Spleen (tissue), 11 donors: ENCODE data around the gene FANCM. TPM values are rescaled to one million over a fixed set of nuclear protein-coding genes. Genes with fewer than 3 reads are reported as not detected.

Experiments
- DNase-seq: peaks from one replicate; pipeline ENCODE4 v3.0.0-alpha.2; 2020
- H3K27ac ChIP-seq, 8 donors: fragments of 200-600 bp; sonication (generic) in 7 of 8; 1 replicate in 4 of 8; 2 replicates in 4 of 8; pipeline versions ENCODE4 v1.5.0 to v1.8.0; 2016 to 2021; ENCODE audit warnings: inconsistent platforms in 4 of 8, mild to moderate bottlenecking in 4 of 8, moderate library complexity in 1 of 8
- H3K27me3 ChIP-seq, 7 donors: fragments of 200-600 bp; sonication (generic) in 6 of 7; replicated peaks in 1 of 7; 1 replicate in 4 of 7; 2 replicates in 3 of 7; pipeline versions ENCODE4 v1.5.0 to v1.8.0; 2016 to 2021; ENCODE audit warnings: inconsistent platforms in 3 of 7, mild to moderate bottlenecking in 1 of 7
- H3K36me3 ChIP-seq, 6 donors: fragments of 200-600 bp; sonication (generic) in 5 of 6; 1 replicate in 4 of 6; 2 replicates in 2 of 6; pipeline versions ENCODE4 v1.5.0 to v1.8.0; 2016 to 2021; ENCODE audit warnings: inconsistent platforms in 2 of 6
- H3K4me1 ChIP-seq, 6 donors: fragments of 200-600 bp; sonication (generic) in 5 of 6; 1 replicate in 3 of 6; 2 replicates in 3 of 6; pipeline versions ENCODE4 v1.5.0 to v1.8.0; 2016 to 2021; ENCODE audit warnings: inconsistent platforms in 3 of 6
- H3K4me3 ChIP-seq, 8 donors: fragments of 200-600 bp; sonication (generic) in 7 of 8; 1 replicate in 4 of 8; 2 replicates in 4 of 8; pipeline versions ENCODE4 v1.5.0 to v1.8.0; 2016 to 2021; ENCODE audit warnings: inconsistent platforms in 4 of 8, mild to moderate bottlenecking in 4 of 8, moderate library complexity in 2 of 8
- H3K9me3 ChIP-seq, 8 donors: fragments of 200-600 bp; sonication (generic) in 7 of 8; 1 replicate in 4 of 8; 2 replicates in 4 of 8; pipeline versions ENCODE4 v1.5.0 to v1.8.0; 2016 to 2021; ENCODE audit warnings: inconsistent platforms in 4 of 8
- POLR2A ChIP-seq, 3 donors: fragments of 450-650 bp; IDR thresholded peaks; one replicate each; pipeline ENCODE4 v1.5.1; 2017; ENCODE audit warnings: antibody characterized with exemption in 3 of 3, mild to moderate bottlenecking in 1 of 3
- POLR2AphosphoS5 ChIP-seq, 3 donors: sonication (generic); formaldehyde crosslinking; IDR thresholded peaks; one replicate each; pipeline ENCODE4 v1.5.1; 2017; ENCODE audit warnings: antibody characterized with exemption in 3 of 3
- WGBS, 5 donors: extraction: QIAGEN DNeasy Blood & Tissue Kit in 3 of 5; methylation state at CpG; one replicate each; pipeline versions ENCODE4 v1.1.5 to v1.1.7; 2013 to 2018; 5-methylcytosine and 5-hydroxymethylcytosine counted together
- intact Hi-C: fragments of 100-400 bp; cut with DNase I; formaldehyde crosslinking; loops from one replicate; pipeline ENCODE4 v1.15.0; 2023; ENCODE audit warnings: low total_unique reads
- polyA plus RNA-seq, 3 donors: library from polyadenylated mRNA; stranded (reverse); fragments of 200-250 nt; gene quantifications; one replicate each; pipeline ENCODE4 v1.2.1, GENCODE V29; 2013
- total RNA-seq, 7 donors: library from RNA; depleted of rRNA in 3 of 7; stranded (reverse); fragments of >200 nt in 3 of 7; fragmentation: NEBNext Ultra II Directional in 4 of 7; extraction: Animal tissue kit (Norgen Biotek cat#: 25700) in 4 of 7; gene quantifications; one replicate each; pipeline versions ENCODE4 v1.1.0 to v1.2.1, GENCODE V29; 2016 to 2021
- TF ChIP-seq, protein P1 (sequence below), 11 experiments: fragments of 200-600 bp in 7 of 11; fragments of 450-650 bp in 4 of 11; sonication (generic) in 4 of 11; IDR thresholded peaks in 8 of 11; conservative IDR thresholded peaks in 3 of 11; 1 replicate in 7 of 11; 2 replicates in 4 of 11; pipeline versions ENCODE4 v1.4.0 to v1.8.0; 2016 to 2021; ENCODE audit warnings: antibody characterized with exemption in 11 of 11, inconsistent platforms in 4 of 11, mild to moderate bottlenecking in 1 of 11
- donor health status: healthy with polysubstance abuse.
- donor health status: DM: no; HTN: no; CAD: no; lungs with moderate emphysema.
- donor health status: DM: no; HTN: no; CAD: no.
- donor health status: Bipolar disorder and iron deficiency.
- donor health status: healthy.
- donor health status: DM: no; HTN: no; CAD: no.
- donor health status: DM: yes; HTN: yes; CAD: no.

The FANCM gene
- total and polyA plus RNA-seq, 10 donors: 3.1 to 23.8 (median 10.0) TPM

DNA sequence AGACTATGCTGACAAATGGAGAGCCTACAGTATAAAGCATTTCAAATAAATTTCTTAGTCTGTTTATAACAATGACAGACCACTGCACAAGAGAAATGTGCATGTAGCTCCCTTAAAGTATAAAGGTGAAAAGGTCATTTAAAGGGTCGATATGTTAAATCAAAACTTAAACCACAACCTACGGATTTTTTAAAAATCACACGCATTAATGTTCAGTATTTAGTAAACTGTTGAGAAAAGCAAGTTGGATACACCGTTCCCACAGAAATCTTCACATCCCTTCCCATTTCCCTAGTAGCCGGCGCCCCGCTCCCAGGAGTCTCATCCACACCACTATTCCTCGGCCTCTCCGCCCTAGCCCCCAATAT is 2.1 kb upstream of the FANCM start:
- TF ChIP-seq, protein P1, sequence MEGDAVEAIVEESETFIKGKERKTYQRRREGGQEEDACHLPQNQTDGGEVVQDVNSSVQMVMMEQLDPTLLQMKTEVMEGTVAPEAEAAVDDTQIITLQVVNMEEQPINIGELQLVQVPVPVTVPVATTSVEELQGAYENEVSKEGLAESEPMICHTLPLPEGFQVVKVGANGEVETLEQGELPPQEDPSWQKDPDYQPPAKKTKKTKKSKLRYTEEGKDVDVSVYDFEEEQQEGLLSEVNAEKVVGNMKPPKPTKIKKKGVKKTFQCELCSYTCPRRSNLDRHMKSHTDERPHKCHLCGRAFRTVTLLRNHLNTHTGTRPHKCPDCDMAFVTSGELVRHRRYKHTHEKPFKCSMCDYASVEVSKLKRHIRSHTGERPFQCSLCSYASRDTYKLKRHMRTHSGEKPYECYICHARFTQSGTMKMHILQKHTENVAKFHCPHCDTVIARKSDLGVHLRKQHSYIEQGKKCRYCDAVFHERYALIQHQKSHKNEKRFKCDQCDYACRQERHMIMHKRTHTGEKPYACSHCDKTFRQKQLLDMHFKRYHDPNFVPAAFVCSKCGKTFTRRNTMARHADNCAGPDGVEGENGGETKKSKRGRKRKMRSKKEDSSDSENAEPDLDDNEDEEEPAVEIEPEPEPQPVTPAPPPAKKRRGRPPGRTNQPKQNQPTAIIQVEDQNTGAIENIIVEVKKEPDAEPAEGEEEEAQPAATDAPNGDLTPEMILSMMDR (IDR thresholded peaks at IDR 0.05 in 8 of 11, conservative IDR thresholded peaks at IDR 0.05 in 3 of 11): no peak
- TF ChIP-seq POLR2A (IDR thresholded peaks at IDR 0.05): no peak
- TF ChIP-seq POLR2AphosphoS5 (IDR thresholded peaks at IDR 0.05): no peak
- Histone ChIP-seq H3K4me1 (peaks cover 24 to 74% (median 46%) of the 10 kb centered on the region in 6 donors), H3K36me3 (peaks cover 0 to 13% (median 2%) of the 10 kb centered on the region in 6 donors), H3K27me3 (no peaks in the 10 kb centered on the region), H3K9me3 (no peaks in the 10 kb centered on the region), H3K27ac (peak overlapping the region; percentile 89 to 94 (median 92)), H3K4me3 (peak overlapping the region; percentile 51 to 98 (median 92))
- intact Hi-C loops: loop anchor here (5.0 kb wide), 1 partner anchor 119 kb away; the partner anchor contains the start of gene MIS18BP1
- DNase-seq: no peak
- WGBS, 5 donors: 0 to 2% (median 1%) methylated on average over 9 of the region's 9 CpGs

DNA sequence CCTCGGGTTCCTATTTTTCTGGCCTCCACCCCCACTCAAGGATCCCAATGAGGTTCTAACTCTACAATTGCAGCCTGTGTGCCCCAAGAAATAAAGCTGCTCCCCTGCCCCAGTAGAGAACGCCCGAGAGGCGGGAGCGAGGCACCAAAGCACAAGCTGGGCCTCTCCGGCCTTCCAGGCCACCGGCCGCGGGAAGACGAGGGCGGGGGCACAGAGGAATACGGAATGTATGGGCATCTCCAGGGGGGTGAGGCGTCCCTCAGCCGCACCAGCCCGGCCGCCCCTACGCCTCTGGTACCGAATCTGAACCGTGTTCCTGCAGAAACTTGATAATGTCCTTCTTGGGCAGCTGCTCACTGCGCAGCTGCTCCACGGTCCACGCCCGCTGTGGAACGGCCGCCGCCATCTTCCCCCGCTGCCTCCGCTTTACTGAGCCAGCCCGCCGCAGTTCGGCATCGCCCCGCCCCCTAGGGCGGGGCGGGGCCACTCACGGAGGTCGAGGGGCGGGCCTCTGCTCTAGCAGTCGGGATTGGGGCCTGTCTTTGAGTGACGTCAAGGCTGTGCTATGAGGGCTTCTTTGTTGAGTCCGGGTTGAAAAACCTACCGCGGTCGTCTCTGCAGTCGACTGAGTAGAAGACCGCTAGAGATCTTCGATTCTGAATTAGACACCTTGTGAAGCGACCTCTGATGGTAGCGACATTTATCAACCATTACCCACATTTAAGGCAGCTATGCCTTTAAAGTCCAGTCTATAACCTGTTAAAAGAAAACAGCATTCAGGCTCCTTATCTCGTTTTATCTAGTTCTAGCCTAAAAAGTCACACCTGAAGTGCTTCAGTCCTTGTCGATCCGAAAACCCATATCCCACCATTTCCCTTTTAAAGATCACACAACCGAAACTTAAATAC is 1.4 kb upstream of the FANCM start, which contains the start of gene FKBP3:
FKBP3 (minus strand) TSS at position 431 of the 908 bp plus-strand sequence; CDS start at position 406, 25 bp downstream.
- DNase-seq: peak; percentile 98
- Histone ChIP-seq H3K4me3 (peak within 1 kb of the TSS; percentile 51 to 98 (median 92)), H3K27me3 (no peaks in the 10 kb centered on the region), H3K9me3 (no peaks in the 10 kb centered on the region), H3K4me1 (peaks cover 24 to 78% (median 47%) of the 10 kb centered on the region in 6 donors), H3K27ac (peak within 1 kb of the TSS; percentile 89 to 94 (median 92)), H3K36me3 (peaks cover 0 to 7% (median under 1%) of the 10 kb centered on the region in 6 donors)
- TF ChIP-seq, protein P1 (IDR thresholded peaks at IDR 0.05 in 8 of 11, conservative IDR thresholded peaks at IDR 0.05 in 3 of 11): peak in 6 of 11 experiments; percentile 0 to 33 (median 18)
- TF ChIP-seq POLR2AphosphoS5 (IDR thresholded peaks at IDR 0.05): peak; percentile 96 to 97 (median 96)
- peak in 2 of 3 donors; percentile 74 to 82 for TF ChIP-seq POLR2A (IDR thresholded peaks at IDR 0.05)
- 0 to 1% (median 1%) methylated on average over 37 to 53 of the region's 53 CpGs for WGBS, 5 donors
- intact Hi-C loops: loop anchor here (5.0 kb wide), 1 partner anchor 118 kb away; the partner anchor contains the start of gene MIS18BP1

GRCh38 chr14:45135156-45135555 is 574 bp upstream of the FANCM start:
- intact Hi-C loops: no loop called here
- no peaks in the 10 kb centered on the region for H3K36me3 ChIP-seq
- H3K27me3 ChIP-seq: no peaks in the 10 kb centered on the region
- H3K4me1 ChIP-seq: peaks cover 24 to 73% (median 47%) of the 10 kb centered on the region in 6 donors
- DNase-seq: no peak
- TF ChIP-seq POLR2AphosphoS5 (IDR thresholded peaks at IDR 0.05): no peak
- TF ChIP-seq POLR2A (IDR thresholded peaks at IDR 0.05): no peak
- TF ChIP-seq, protein P1 (IDR thresholded peaks at IDR 0.05 in 8 of 11, conservative IDR thresholded peaks at IDR 0.05 in 3 of 11): no peak
- 0 to 2% (median 1%) methylated on average over 7 of the region's 7 CpGs for WGBS, 5 donors
- H3K9me3 ChIP-seq: no peaks in the 10 kb centered on the region
- peak overlapping the region; percentile 51 to 98 (median 92) for H3K4me3 ChIP-seq
- H3K27ac ChIP-seq: peak overlapping the region; percentile 89 to 94 (median 92)

GRCh38 chr14:45136399-45136798 is 669 bp downstream of the FANCM start:
- Histone ChIP-seq H3K9me3 (no peaks in the 10 kb centered on the region), H3K4me3 (peak overlapping the region; percentile 51 to 98 (median 92)), H3K27ac (peak overlapping the region in 4 of 8 donors; percentile 91 to 94 (median 93)), H3K4me1 (peaks cover 24 to 62% (median 42%) of the 10 kb centered on the region in 6 donors), H3K36me3 (no peaks in the 10 kb centered on the region), H3K27me3 (no peaks in the 10 kb centered on the region)
- TF ChIP-seq POLR2A (IDR thresholded peaks at IDR 0.05) (no peak), POLR2AphosphoS5 (IDR thresholded peaks at IDR 0.05) (no peak)
- TF ChIP-seq, protein P1 (IDR thresholded peaks at IDR 0.05 in 8 of 11, conservative IDR thresholded peaks at IDR 0.05 in 3 of 11): no peak
- no peak for DNase-seq
- intact Hi-C loops: no loop called here
- 2 to 10% (median 4%) methylated on average over 3 to 7 of the region's 7 CpGs for WGBS, 5 donors
